ENCODE results near the gene ZNF835. TPM values are rescaled to one million over a fixed set of nuclear protein-coding genes. Genes with fewer than 3 reads are reported as not detected.

ZNF835 gene
- total RNA-seq, 2 experiments from 2014 or later, result 1.3 to 1.8 TPM

GRCh38 chr19:56612737-56613136, 58.8 kb downstream of the ZNF835 start:
- CTCF ChIA-PET, result no interaction called here
- Mint-ChIP-seq H3K27ac (no peak overlapping the region), H3K9me3 (ENCODE audit: insufficient read depth) (peaks cover 71% of the 10 kb centered on the region), H3K4me3 (no peak overlapping the region), H3K4me1 (ENCODE audit: low read depth) (no peaks in the 10 kb centered on the region), H3K27me3 (ENCODE audit: low read depth) (no peaks in the 10 kb centered on the region), H3K36me3 (ENCODE audit: low read depth) (peaks cover 71% of the 10 kb centered on the region)
- POLR2A ChIA-PET, result no interaction called here
- DNase-seq, result no peak
- ATAC-seq, result no peak

Other genes with a start within 250 kb of the ZNF835 start
- gene ZNF667, start 194.4 kb downstream of the ZNF835 start, total RNA-seq, result 1 to 10 TPM in 1 of 2 experiments, under 1 TPM in 1; 0.71 to 1.1 TPM
- 1 to 10 TPM in 1 of 2 experiments, under 1 TPM in 1; 0.95 to 1.8 TPM for gene ZNF471, start 163.9 kb downstream of the ZNF835 start, total RNA-seq
- gene ZFP28, start 132.8 kb downstream of the ZNF835 start, total RNA-seq, result 1 to 10 TPM; 6.4 to 6.6 TPM
- gene ZNF470, start 104.3 kb downstream of the ZNF835 start, total RNA-seq, result 1 to 10 TPM; 4.8 to 6.4 TPM
- gene ZNF71, start 76.5 kb downstream of the ZNF835 start, total RNA-seq, result 1 to 10 TPM; 6.5 to 7.1 TPM
- under 1 TPM in 1 of 2 experiments, not detected in 1; 0.31 TPM for gene SMIM17, start 28.6 kb downstream of the ZNF835 start, total RNA-seq
- under 1 TPM in 1 of 2 experiments, not detected in 1; 0.05 TPM for gene PEG3, start 169.0 kb upstream of the ZNF835 start, total RNA-seq
- gene ZIM2, start 169.0 kb upstream of the ZNF835 start, total RNA-seq, result not detected

Measured in activated CD8-positive, alpha-beta T cell treated with anti-CD3 and anti-CD28 coated beads, Interleukin-2, amount 10 ng/mL, durations not matched to agents 7 days and 5 days (primary cell).